HEK293 (cell line): Measurements from ENCODE around the gene KLHDC7B.

ENCODE experiments used
- CTCF ChIA-PET: fragments of 350-600 bp; formaldehyde crosslinking; extraction: SDS; loops from one replicate; lab custom pipeline; 2021; ENCODE audit warnings: antibody characterized with exemption; lab: Yijun Ruan, JAX
- POLR2A ChIA-PET: fragments of 300-600 bp; formaldehyde crosslinking; extraction: SDS; loops from one replicate; lab custom pipeline; 2020; ENCODE audit warnings: antibody characterized with exemption, inconsistent platforms; lab: Yijun Ruan, JAX
- H3K27ac ChIP-seq: fragments of 200-500 bp; sonication (Bioruptor generic); 2 replicates; pipeline ENCODE4 v1.5.1; 2014; ENCODE audit warnings: low read depth, low read length, control low read depth, inconsistent platforms; ENCODE audit errors: extremely low read depth
- H3K36me3 ChIP-seq, 2 experiments: fragments of 200-500 bp in 1 of 2; sonication (Bioruptor generic) in 1 of 2; 1 replicate in 1 of 2; 2 replicates in 1 of 2; pipeline ENCODE4 v1.5.1; 2014 to 2017; ENCODE audit warnings: inconsistent platforms in 2 of 2, low read length in 2 of 2; ENCODE audit not compliant: control insufficient read depth in 2 of 2, insufficient read depth in 1 of 2
- H3K4me1 ChIP-seq: fragments of 200-500 bp; sonication (Bioruptor generic); 2 replicates; pipeline ENCODE4 v1.5.1; 2014; ENCODE audit warnings: mild to moderate bottlenecking, low read length, inconsistent platforms; ENCODE audit not compliant: control insufficient read depth, insufficient read depth
- H3K4me3 ChIP-seq: 2 replicates; pipeline ENCODE4 v1.5.1; 2011; ENCODE audit warnings: low read depth, mild to moderate bottlenecking, control low read depth, low read length, moderate library complexity
- H3K9me3 ChIP-seq: fragments of 200-500 bp; sonication (Bioruptor generic); 2 replicates; pipeline ENCODE4 v1.5.1; 2014; ENCODE audit warnings: low read depth, low read length, inconsistent platforms; ENCODE audit not compliant: control insufficient read depth, insufficient read depth
- BCL11A ChIP-seq: fragments of 450-650 bp; formaldehyde crosslinking; IDR thresholded peaks from 2 replicates; pipeline ENCODE4 v1.5.1; 2016; ENCODE audit warnings: low read depth, missing biosample characterization, missing genetic modification characterization
- BCL11B ChIP-seq: fragments of 450-650 bp; formaldehyde crosslinking; IDR thresholded peaks from 2 replicates; pipeline ENCODE4 v1.5.1; 2016; ENCODE audit warnings: low read depth, missing biosample characterization, missing genetic modification characterization
- GLIS2 ChIP-seq: fragments of 450-650 bp; formaldehyde crosslinking; IDR thresholded peaks from 2 replicates; pipeline ENCODE4 v1.5.1; 2016; ENCODE audit warnings: missing biosample characterization, missing genetic modification characterization
- KLF16 ChIP-seq: fragments of 450-650 bp; formaldehyde crosslinking; IDR thresholded peaks from 2 replicates; pipeline ENCODE4 v1.5.1; 2017; ENCODE audit warnings: missing biosample characterization, missing genetic modification characterization
- KLF9 ChIP-seq: fragments of 450-650 bp; formaldehyde crosslinking; IDR thresholded peaks from 2 replicates; pipeline ENCODE4 v1.5.1; 2016; ENCODE audit warnings: missing biosample characterization, missing genetic modification characterization, low read depth
- SP3 ChIP-seq: fragments of 450-650 bp; formaldehyde crosslinking; IDR thresholded peaks from 2 replicates; pipeline ENCODE4 v1.5.1; 2016; ENCODE audit warnings: missing biosample characterization, missing genetic modification characterization
- TRIM28 ChIP-seq: IDR thresholded peaks from 2 replicates; pipeline ENCODE4 v1.6.1; 2011; ENCODE audit warnings: low read length, control low read depth, borderline replicate concordance
- ZBTB20 ChIP-seq: fragments of 450-650 bp; formaldehyde crosslinking; IDR thresholded peaks from 2 replicates; pipeline ENCODE4 v1.5.1; 2016; ENCODE audit warnings: missing biosample characterization, missing genetic modification characterization
- ZBTB8A ChIP-seq: fragments of 450-650 bp; formaldehyde crosslinking; IDR thresholded peaks from 2 replicates; pipeline ENCODE4 v1.5.1; 2016; ENCODE audit warnings: missing biosample characterization, missing genetic modification characterization
- ZFP41 ChIP-seq: fragments of 450-650 bp; formaldehyde crosslinking; IDR thresholded peaks from 2 replicates; pipeline ENCODE4 v1.5.1; 2016; ENCODE audit warnings: missing biosample characterization, missing genetic modification characterization, borderline replicate concordance
- ZFP69B ChIP-seq: fragments of 450-650 bp; formaldehyde crosslinking; IDR thresholded peaks from 2 replicates; pipeline ENCODE4 v1.5.1; 2016; ENCODE audit warnings: missing biosample characterization, missing genetic modification characterization
- ZNF121 ChIP-seq: fragments of 450-650 bp; formaldehyde crosslinking; IDR thresholded peaks from 2 replicates; pipeline ENCODE4 v1.5.1; 2016; ENCODE audit warnings: missing biosample characterization, missing genetic modification characterization
- ZNF266 ChIP-seq: fragments of 450-650 bp; formaldehyde crosslinking; IDR thresholded peaks from 2 replicates; pipeline ENCODE4 v1.5.1; 2016; ENCODE audit warnings: missing biosample characterization, missing genetic modification characterization, low read depth
- ZNF280D ChIP-seq: fragments of 450-650 bp; formaldehyde crosslinking; IDR thresholded peaks from 2 replicates; pipeline ENCODE4 v1.5.1; 2016; ENCODE audit warnings: missing biosample characterization, missing genetic modification characterization
- ZNF341 ChIP-seq: fragments of 450-650 bp; formaldehyde crosslinking; IDR thresholded peaks from 2 replicates; pipeline ENCODE4; 2016; ENCODE audit warnings: low read depth, missing biosample characterization, missing genetic modification characterization
- ZNF394 ChIP-seq: fragments of 450-650 bp; formaldehyde crosslinking; IDR thresholded peaks from 2 replicates; pipeline ENCODE4 v1.5.1; 2016; ENCODE audit warnings: missing biosample characterization, missing genetic modification characterization, mild to moderate bottlenecking, moderate library complexity, borderline replicate concordance
- ZNF398 ChIP-seq: fragments of 450-650 bp; formaldehyde crosslinking; IDR thresholded peaks from 2 replicates; pipeline ENCODE4 v1.5.1; 2017; ENCODE audit warnings: missing biosample characterization, missing genetic modification characterization
- ZNF518A ChIP-seq: fragments of 450-650 bp; formaldehyde crosslinking; conservative IDR thresholded peaks from 2 replicates; pipeline ENCODE4 v1.5.1; 2016; ENCODE audit warnings: low read depth, missing biosample characterization, missing genetic modification characterization
- ZNF571 ChIP-seq: fragments of 450-650 bp; formaldehyde crosslinking; IDR thresholded peaks from 2 replicates; pipeline ENCODE4 v1.5.0; 2017; ENCODE audit warnings: missing biosample characterization, missing genetic modification characterization
- ZNF626 ChIP-seq: fragments of 450-650 bp; sonication (Bioruptor Pico); formaldehyde crosslinking; IDR thresholded peaks from 2 replicates; pipeline ENCODE4 v1.5.1; 2018; ENCODE audit warnings: missing biosample characterization, missing genetic modification characterization, inconsistent platforms
- ZNF629 ChIP-seq: fragments of 450-650 bp; formaldehyde crosslinking; IDR thresholded peaks from 2 replicates; pipeline ENCODE4 v1.5.1; 2017; ENCODE audit warnings: missing biosample characterization, missing genetic modification characterization
- ZNF747 ChIP-seq: fragments of 450-650 bp; formaldehyde crosslinking; IDR thresholded peaks from 2 replicates; pipeline ENCODE4 v1.5.1; 2016; ENCODE audit warnings: missing biosample characterization, missing genetic modification characterization
- ZNF830 ChIP-seq: fragments of 450-650 bp; IDR thresholded peaks from 2 replicates; pipeline ENCODE4 v1.5.0; 2018; ENCODE audit warnings: missing biosample characterization, missing genetic modification characterization, low read depth, mild to moderate bottlenecking, moderate library complexity
- ZSCAN23 ChIP-seq: fragments of 450-650 bp; formaldehyde crosslinking; IDR thresholded peaks from 2 replicates; pipeline ENCODE4 v1.5.1; 2016; ENCODE audit warnings: missing biosample characterization, missing genetic modification characterization
- ZXDB ChIP-seq: fragments of 450-650 bp; formaldehyde crosslinking; IDR thresholded peaks from 2 replicates; pipeline ENCODE4 v1.5.1; 2016; ENCODE audit warnings: missing biosample characterization, missing genetic modification characterization
- TF ChIP-seq, protein P1 (sequence below): fragments of 450-650 bp; formaldehyde crosslinking; IDR thresholded peaks from 2 replicates; pipeline ENCODE4 v1.5.1; 2016; ENCODE audit warnings: missing biosample characterization, missing genetic modification characterization

The KLHDC7B gene

GRCh38 chr22:50581950-50582492 lies 36.3 kb downstream of the KLHDC7B start (continued):
- TF ChIP-seq ZNF626 (no peak), ZNF571 (tag by site-specific recombination) (no peak), TRIM28 (no peak), KLF16 (no peak), ZNF398 (tag by site-specific recombination) (0 out of 2 replicates have a peak, but pooled peaks have one; percentile 21), ZFP41 (tag by site-specific recombination) (no peak), BCL11A (tag by site-specific recombination) (no peak), GLIS2 (0 out of 2 replicates have a peak, but pooled peaks have one; percentile 46), ZNF629 (tag by site-specific recombination) (no peak), ZNF121 (tag by site-specific recombination) (peak; percentile 99), ZFP69B (tag by site-specific recombination) (no peak), ZNF747 (tag by site-specific recombination) (no peak), ZBTB20 (peak; percentile 86), ZNF341 (tag by site-specific recombination) (0 out of 2 replicates have a peak, but pooled peaks have one; percentile 20), ZNF266 (tag by site-specific recombination) (no peak), BCL11B (tag by site-specific recombination) (no peak), ZNF518A (no peak)

- H3K9me3 ChIP-seq: no peaks in the 10 kb centered on the region
- ChIA-PET POLR2A (interaction anchor here (0.6 to 3.2 kb wide), 13 partner anchors 10 to 85 kb away, joined by 3 to 22 read pairs (median 3); partner anchors contain the start of genes ARSA, LMF2, SCO2 and SYCE3), CTCF (interaction anchor here (0.9 to 1.6 kb wide), 2 partner anchors 12 to 20 kb away, joined by 3 to 7 read pairs; partner anchors contain the start of gene SYCE3)
- H3K36me3 ChIP-seq: peaks cover 21 to 47% of the 10 kb centered on the region in 2 experiments
- peak within 1 kb of the TSS; percentile 80 for H3K4me3 ChIP-seq
- H3K27ac ChIP-seq: peak within 1 kb of the TSS; percentile 99
- H3K4me1 ChIP-seq: peaks cover 3% of the 10 kb centered on the region; the same call in 1 of the 2 replicates
- TF ChIP-seq ZNF394 (tag by site-specific recombination): no peak
- TF ChIP-seq, protein P1, sequence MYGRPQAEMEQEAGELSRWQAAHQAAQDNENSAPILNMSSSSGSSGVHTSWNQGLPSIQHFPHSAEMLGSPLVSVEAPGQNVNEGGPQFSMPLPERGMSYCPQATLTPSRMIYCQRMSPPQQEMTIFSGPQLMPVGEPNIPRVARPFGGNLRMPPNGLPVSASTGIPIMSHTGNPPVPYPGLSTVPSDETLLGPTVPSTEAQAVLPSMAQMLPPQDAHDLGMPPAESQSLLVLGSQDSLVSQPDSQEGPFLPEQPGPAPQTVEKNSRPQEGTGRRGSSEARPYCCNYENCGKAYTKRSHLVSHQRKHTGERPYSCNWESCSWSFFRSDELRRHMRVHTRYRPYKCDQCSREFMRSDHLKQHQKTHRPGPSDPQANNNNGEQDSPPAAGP: peak; percentile 88
- TF ChIP-seq ZNF830 (tag by site-specific recombination): no peak
- peak; percentile 63 for TF ChIP-seq KLF9 (tag by site-specific recombination)
- TF ChIP-seq ZSCAN23: no peak
- peak; percentile 62 for TF ChIP-seq ZBTB8A
- TF ChIP-seq SP3 (tag by site-specific recombination): peak; percentile 40
- no peak for TF ChIP-seq ZNF280D (tag by site-specific recombination)
- peak; percentile 69 for TF ChIP-seq ZXDB (tag by site-specific recombination)
Measured at GRCh38 chr22:50582493-50583293, 37.0 kb downstream of the KLHDC7B start, which contains the start of gene CHKB. Gene CHKB (minus strand): TSS chr22:50582849. CDS start chr22:50582781, 68 bp downstream.
